GM12801 (cell line): ENCODE data around the gene RIN1.

Source experiments
- CTCF ChIP-seq: IDR thresholded peaks from one replicate; pipeline ENCODE4 v1.5.1; 2011; ENCODE audit warnings: control low read depth; ENCODE audit not compliant: insufficient read length; ENCODE audit errors: extremely low read depth

RIN1 gene

GRCh38 chr11:66318600-66318970, 17.6 kb downstream of the RIN1 start:
- no peak for TF ChIP-seq CTCF

DNA sequence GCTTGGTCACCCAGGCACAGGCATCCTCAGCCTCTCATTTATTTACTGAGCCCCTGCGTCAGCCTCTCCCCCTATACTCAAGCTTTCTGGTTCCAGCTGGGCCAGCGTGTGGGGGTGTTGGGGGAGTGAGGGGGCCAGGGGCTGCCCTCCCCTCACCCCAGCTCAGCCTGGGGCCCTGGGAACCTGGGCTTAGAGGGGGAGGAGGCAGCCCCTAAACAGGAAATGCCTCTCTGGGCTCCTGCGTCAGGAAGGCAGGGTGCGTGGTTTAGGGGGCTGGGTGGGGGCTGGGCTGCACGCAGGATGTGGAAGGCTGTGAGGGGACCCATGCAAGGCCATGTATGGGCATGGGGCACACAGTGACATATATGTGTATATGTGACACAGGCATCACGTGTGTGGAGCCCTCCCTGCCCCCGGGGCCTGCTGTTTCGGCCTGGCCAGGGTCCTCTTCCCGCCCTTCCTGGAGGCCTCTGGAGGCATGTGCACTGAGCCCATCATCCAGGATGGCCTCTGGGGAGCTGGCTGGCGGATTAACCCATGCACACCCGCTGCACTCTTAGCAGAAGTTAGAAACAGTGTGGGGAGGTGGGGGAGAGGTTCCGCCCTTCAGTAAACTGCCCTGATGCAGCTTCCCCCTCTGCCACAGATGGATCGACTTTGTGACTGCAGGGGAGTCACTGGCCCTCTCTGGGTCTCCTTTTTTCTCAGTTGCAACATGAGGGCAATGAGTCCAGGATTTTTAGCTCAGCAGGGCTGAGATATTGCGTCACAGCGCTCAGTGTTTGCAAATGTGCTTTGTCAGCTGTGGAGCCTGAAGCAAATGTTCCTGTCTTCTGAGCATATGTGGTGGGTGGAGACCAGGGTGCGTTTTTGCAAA, 18.3 kb downstream of the RIN1 start:
- TF ChIP-seq CTCF = no peak

- no peak for TF ChIP-seq CTCF
Observed at GRCh38 chr11:66317322-66317722, 18.9 kb downstream of the RIN1 start.

DNA sequence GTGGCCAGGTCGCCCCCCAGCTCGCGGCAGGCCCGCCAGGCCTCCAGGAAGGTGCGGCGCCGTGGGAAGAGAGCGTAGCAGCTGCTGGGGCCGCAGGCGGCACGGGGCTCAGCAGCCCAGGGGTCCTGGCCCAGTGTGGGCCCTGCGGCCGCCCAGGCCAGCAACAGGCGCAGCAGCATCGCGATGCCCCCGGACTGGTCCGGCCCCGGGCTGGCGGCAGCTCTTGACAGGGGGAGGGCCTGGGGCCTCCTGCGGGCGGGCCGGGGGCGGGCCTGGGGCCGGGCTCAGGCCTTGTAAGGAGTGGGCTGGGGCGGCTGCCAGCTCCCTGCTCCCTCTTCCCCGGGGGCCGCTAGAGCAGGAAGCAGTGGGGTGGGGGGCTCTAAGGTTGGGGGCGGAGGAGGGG, 19.4 kb downstream of the RIN1 start, which contains the start of gene CD248:
Gene CD248, minus strand, starts transcription at position 196 of the 403 bp plus-strand sequence. Its CDS starts 17 bp downstream, at position 179.
- no peak for TF ChIP-seq CTCF

DNA sequence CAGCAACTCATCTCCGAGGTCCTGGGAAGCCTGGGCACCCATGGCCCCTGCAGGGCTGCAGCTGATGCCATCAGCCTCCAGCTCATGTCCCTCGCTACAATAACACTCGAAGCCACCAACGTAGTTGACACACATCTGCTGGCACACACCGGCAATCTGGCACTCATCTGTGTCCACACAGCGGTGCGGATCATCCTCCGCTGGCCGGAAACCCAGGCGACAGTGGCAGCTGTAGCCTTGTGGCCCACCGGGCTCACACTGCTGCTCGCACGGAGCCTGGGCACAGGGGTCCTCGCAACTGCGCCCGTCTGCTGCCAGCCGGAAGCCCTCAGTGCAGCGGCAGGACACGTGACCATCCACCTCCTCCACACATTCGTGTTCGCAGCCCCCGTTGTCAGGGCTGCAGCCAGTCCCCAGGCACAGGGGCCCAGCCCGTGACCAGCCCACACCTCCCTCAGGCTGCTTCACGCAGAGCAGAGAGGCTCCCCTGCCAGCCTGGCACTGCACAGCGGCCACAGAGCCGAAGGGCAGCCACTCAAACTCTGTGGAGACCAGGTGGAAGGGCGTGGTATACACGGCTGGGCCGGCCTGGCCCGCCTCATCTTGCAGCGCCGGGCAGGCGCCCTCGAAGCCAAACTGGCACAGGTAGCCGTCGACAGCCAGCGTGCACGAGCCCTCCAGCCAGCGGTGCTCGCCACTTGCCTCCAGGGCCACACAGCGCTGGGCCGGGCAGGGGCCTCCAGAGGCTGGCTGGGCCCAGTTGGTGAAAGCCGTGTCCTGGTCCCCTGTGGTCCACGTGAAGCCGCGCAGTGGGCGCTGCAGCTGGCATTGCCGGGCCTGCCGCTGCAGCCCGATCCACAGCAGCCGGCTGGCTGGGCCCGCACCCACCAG, 20.1 kb downstream of the RIN1 start:
- TF ChIP-seq CTCF = no peak

GRCh38 chr11:66315498-66315885, 20.7 kb downstream of the RIN1 start:
- TF ChIP-seq CTCF = no peak
